ENCODE results near the gene HEATR1. TPM values are rescaled to one million over a fixed set of nuclear protein-coding genes. Genes with fewer than 3 reads are reported as not detected.

The HEATR1 gene
- total RNA-seq, 4 donors from 2014 or later: 9.4 to 15.7 (median 13.2) TPM

GRCh38 chr1:236565530-236565929 lies 38.8 kb downstream of the HEATR1 start:
- no peak for DNase-seq
- in situ Hi-C loops (cut with MboI; ENCODE audit: low pct_ligation_motif_present in 1 of 4, low pct_unique_long_range_greater_than_20kb in 1 of 4, low sequenced_read_pairs in 3 of 4) (no loop called here), intact Hi-C loops (cut with DNase I; ENCODE audit: low total_unique reads) (no loop called here)
- peaks cover 0 to 80% (median 28%) of the 10 kb centered on the region in 4 donors for H3K36me3 ChIP-seq
- no peaks in the 10 kb centered on the region for H3K9me3 ChIP-seq
- WGBS, 2 donors (ENCODE audit: low coverage in 1 of 2): 93 to 97% methylated on average over 5 of the region's 5 CpGs
- no peak overlapping the region for H3K4me3 ChIP-seq
- no peaks in the 10 kb centered on the region for H3K4me1 ChIP-seq
- TF ChIP-seq EP300 (IDR thresholded peaks at IDR 0.05; ENCODE audit: low read depth): no peak
- no peak for TF ChIP-seq POLR2AphosphoS5 (IDR thresholded peaks at IDR 0.05)
- no peak for TF ChIP-seq CTCF (IDR thresholded peaks at IDR 0.05)
- no peak for TF ChIP-seq POLR2A (IDR thresholded peaks at IDR 0.05)
- H3K27me3 ChIP-seq: no peaks in the 10 kb centered on the region
- H3K27ac ChIP-seq: no peak overlapping the region

GRCh38 chr1:236561976-236562375 lies 42.3 kb downstream of the HEATR1 start:
- no peak for DNase-seq
- in situ Hi-C loops (cut with MboI; ENCODE audit: low pct_ligation_motif_present in 1 of 4, low pct_unique_long_range_greater_than_20kb in 1 of 4, low sequenced_read_pairs in 3 of 4): no loop called here
- WGBS, 2 donors (ENCODE audit: low coverage in 1 of 2): 67 to 87% methylated on average over 2 of the region's 2 CpGs
- no peaks in the 10 kb centered on the region for H3K9me3 ChIP-seq
- intact Hi-C loops (cut with DNase I; ENCODE audit: low total_unique reads): no loop called here
- no peaks in the 10 kb centered on the region for H3K27me3 ChIP-seq
- TF ChIP-seq POLR2A (IDR thresholded peaks at IDR 0.05) (no peak), EP300 (IDR thresholded peaks at IDR 0.05; ENCODE audit: low read depth) (no peak), CTCF (IDR thresholded peaks at IDR 0.05) (no peak), POLR2AphosphoS5 (IDR thresholded peaks at IDR 0.05) (no peak)
- H3K27ac ChIP-seq: no peak overlapping the region
- peaks cover 0 to 71% (median 26%) of the 10 kb centered on the region in 4 donors for H3K36me3 ChIP-seq
- no peak overlapping the region for H3K4me3 ChIP-seq
- no peaks in the 10 kb centered on the region for H3K4me1 ChIP-seq

GRCh38 chr1:236560213-236560771 lies 44.0 kb downstream of the HEATR1 start:
- H3K4me1 ChIP-seq: no peaks in the 10 kb centered on the region
- no peak for DNase-seq
- no peak overlapping the region for H3K4me3 ChIP-seq
- peaks cover 0 to 73% (median 27%) of the 10 kb centered on the region in 4 donors for H3K36me3 ChIP-seq
- in situ Hi-C loops (cut with MboI; ENCODE audit: low pct_ligation_motif_present in 1 of 4, low pct_unique_long_range_greater_than_20kb in 1 of 4, low sequenced_read_pairs in 3 of 4) (no loop called here), intact Hi-C loops (cut with DNase I; ENCODE audit: low total_unique reads) (no loop called here)
- H3K27me3 ChIP-seq: no peaks in the 10 kb centered on the region
- H3K27ac ChIP-seq: no peak overlapping the region
- TF ChIP-seq POLR2AphosphoS5 (IDR thresholded peaks at IDR 0.05) (no peak), CTCF (IDR thresholded peaks at IDR 0.05) (no peak), EP300 (IDR thresholded peaks at IDR 0.05; ENCODE audit: low read depth) (no peak), POLR2A (IDR thresholded peaks at IDR 0.05) (no peak)
- WGBS, 2 donors (ENCODE audit: low coverage in 1 of 2): 95 to 97% methylated on average over 6 to 7 of the region's 7 CpGs
- H3K9me3 ChIP-seq: no peaks in the 10 kb centered on the region

- no peak for DNase-seq
- 97% methylated on average over 3 of the region's 3 CpGs; no CpG with 5 or more reads in 1 of the 2 donors for WGBS, 2 donors (ENCODE audit: low coverage in 1 of 2)
- Histone ChIP-seq H3K9me3 (no peaks in the 10 kb centered on the region), H3K4me3 (no peak overlapping the region), H3K4me1 (no peaks in the 10 kb centered on the region), H3K27ac (no peak overlapping the region), H3K27me3 (no peaks in the 10 kb centered on the region), H3K36me3 (peaks cover 0 to 73% (median 25%) of the 10 kb centered on the region in 4 donors)
- in situ Hi-C loops (cut with MboI; ENCODE audit: low pct_ligation_motif_present in 1 of 4, low pct_unique_long_range_greater_than_20kb in 1 of 4, low sequenced_read_pairs in 3 of 4): no loop called here
- intact Hi-C loops (cut with DNase I; ENCODE audit: low total_unique reads): no loop called here
- TF ChIP-seq EP300 (IDR thresholded peaks at IDR 0.05; ENCODE audit: low read depth) (no peak), POLR2A (IDR thresholded peaks at IDR 0.05) (no peak), CTCF (IDR thresholded peaks at IDR 0.05) (no peak), POLR2AphosphoS5 (IDR thresholded peaks at IDR 0.05) (no peak)
Observed at GRCh38 chr1:236558846-236559245, 45.5 kb downstream of the HEATR1 start.

Data from transverse colon (tissue), 4 donors.